HepG2 (cell line): Measurements from ENCODE around the gene XPC. TPM values are rescaled to one million over a fixed set of nuclear protein-coding genes. Genes with fewer than 3 reads are reported as not detected.

Experiments
- ATF3 ChIP-seq: sonication (generic); formaldehyde crosslinking; IDR thresholded peaks from 2 replicates; pipeline ENCODE4 v1.4.0; 2020; ENCODE audit warnings: missing genetic modification reagents
- CEBPZ ChIP-seq: IDR thresholded peaks from 2 replicates; pipeline ENCODE4 v1.6.1; 2012; ENCODE audit warnings: low read length, improper control_type of control experiment
- KLF15 ChIP-seq: sonication (generic); formaldehyde crosslinking; IDR thresholded peaks from 2 replicates; pipeline ENCODE4 v1.8.1; 2023; ENCODE audit warnings: borderline replicate concordance, mild to moderate bottlenecking, inconsistent platforms, missing genetic modification reagents, mixed read lengths
- MAF1 ChIP-seq: sonication (generic); formaldehyde crosslinking; IDR thresholded peaks from 2 replicates; pipeline ENCODE4 v1.5.0; 2020; ENCODE audit warnings: missing genetic modification reagents, borderline replicate concordance
- PHF8 ChIP-seq: sonication (generic); formaldehyde crosslinking; IDR thresholded peaks from 2 replicates; pipeline ENCODE4 v1.5.0; 2020; ENCODE audit warnings: missing genetic modification reagents
- PREB ChIP-seq: sonication (generic); formaldehyde crosslinking; IDR thresholded peaks from 2 replicates; pipeline ENCODE4 v1.4.0; 2020; ENCODE audit warnings: missing genetic modification reagents
- SP4 ChIP-seq: sonication (generic); formaldehyde crosslinking; IDR thresholded peaks from 2 replicates; pipeline ENCODE4 v1.8.1; 2023; ENCODE audit warnings: mild to moderate bottlenecking, missing genetic modification reagents
- TBX2 ChIP-seq: sonication (generic); formaldehyde crosslinking; IDR thresholded peaks from 2 replicates; pipeline ENCODE4 v1.5.0; 2020; ENCODE audit warnings: missing genetic modification reagents, mild to moderate bottlenecking, borderline replicate concordance
- TFAP4 ChIP-seq: sonication (generic); IDR thresholded peaks from 2 replicates; pipeline ENCODE4 v1.6.1; 2016; ENCODE audit warnings: low read depth, borderline replicate concordance
- ZBTB26 ChIP-seq: IDR thresholded peaks from 2 replicates; pipeline ENCODE4 v1.6.1; 2016; ENCODE audit warnings: missing compliant biosample characterization, missing genetic modification reagents, borderline replicate concordance
- ZBTB4 ChIP-seq: sonication (generic); formaldehyde crosslinking; IDR thresholded peaks from 2 replicates; pipeline ENCODE4 v1.4.0; 2020; ENCODE audit warnings: missing genetic modification reagents, mild to moderate bottlenecking, borderline replicate concordance
- ZMYM3 ChIP-seq: sonication (generic); formaldehyde crosslinking; IDR thresholded peaks from 2 replicates; pipeline ENCODE4 v1.5.1; 2020; ENCODE audit warnings: mild to moderate bottlenecking, missing genetic modification reagents
- ZNF30 ChIP-seq: sonication (generic); formaldehyde crosslinking; IDR thresholded peaks from 2 replicates; pipeline ENCODE4 v1.5.0; 2020; ENCODE audit warnings: mild to moderate bottlenecking, missing genetic modification reagents
- ZNF460 ChIP-seq: sonication (generic); formaldehyde crosslinking; IDR thresholded peaks from 2 replicates; pipeline ENCODE4 v1.5.1; 2020; ENCODE audit warnings: missing genetic modification reagents, mild to moderate bottlenecking, borderline replicate concordance
- ZNF768 ChIP-seq: sonication (generic); formaldehyde crosslinking; IDR thresholded peaks from 2 replicates; pipeline ENCODE4 v1.4.0; 2020; ENCODE audit warnings: missing genetic modification reagents
- ZNF770 ChIP-seq: sonication (generic); formaldehyde crosslinking; IDR thresholded peaks from 2 replicates; pipeline ENCODE4 v1.5.0; 2020; ENCODE audit warnings: mild to moderate bottlenecking, missing genetic modification reagents
- polyA plus RNA-seq, 8 experiments: library from polyadenylated mRNA; depleted of rRNA in 3 of 8; stranded (reverse) in 7 of 8; unstranded in 1 of 8; fragments of >200 nt; fragmentation: Illumina TruSeq in 4 of 8; extraction: Trizol in 4 of 8; gene quantifications; 2 replicates each; pipeline versions ENCODE4 v1.2.1 to v1.2.3, GENCODE V29; 2011 to 2016; ENCODE audit warnings: low read depth in 4 of 8, missing spikeins in 1 of 8, mixed read lengths in 1 of 8; ENCODE audit not compliant: insufficient read depth in 1 of 8
- total RNA-seq, 5 experiments: library from RNA; depleted of rRNA; stranded (reverse); fragments of >200 nt; fragmentation: Illumina TruSeq; extraction: Trizol; gene quantifications; 2 replicates each; pipeline ENCODE4 v1.2.3, GENCODE V29; 2016; ENCODE audit warnings: low read depth in 1 of 5

Gene XPC
- total and polyA plus RNA-seq, 2 of the 13 experiments (the other 11 are each of a cell fraction or from before 2014, with no cell fraction given) = 9.4 to 24.1 TPM

GRCh38 chr3:14202874-14203520 lies 24.6 kb upstream of the XPC start (continued):
- TF ChIP-seq ZNF460 (CRISPR knock-in tag) = no peak
- TF ChIP-seq PREB = no peak
- TF ChIP-seq ZMYM3 (CRISPR knock-in tag) = peak; percentile 97
- TF ChIP-seq TFAP4 = no peak
- TF ChIP-seq ZNF30 (CRISPR knock-in tag) = no peak
- no peak for TF ChIP-seq ATF3 (CRISPR knock-in tag)
- 0 out of 2 replicates have a peak, but pooled peaks have one; percentile 10 for TF ChIP-seq SP4 (CRISPR knock-in tag)
- TF ChIP-seq PHF8 (CRISPR knock-in tag) = 0 out of 2 replicates have a peak, but pooled peaks have one; percentile 1
- no peak for TF ChIP-seq MAF1
- TF ChIP-seq TBX2 (CRISPR knock-in tag) = no peak
- TF ChIP-seq KLF15 = no peak
- no peak for TF ChIP-seq CEBPZ
- TF ChIP-seq ZNF770 (CRISPR knock-in tag) = peak; percentile 48; the same call in 1 of the 2 replicates
- no peak for TF ChIP-seq ZBTB26 (CRISPR knock-in tag)
- TF ChIP-seq ZNF768 = peak; percentile 99; the same call in 1 of the 2 replicates
- TF ChIP-seq ZBTB4 (CRISPR knock-in tag) = no peak
